H9 (cell line): ENCODE measurements around the gene WNT7B. TPM values are rescaled to one million over a fixed set of nuclear protein-coding genes. Genes with fewer than 3 reads are reported as not detected.

Experiments used
- DNase-seq: peaks from one replicate; pipeline ENCODE4 v3.0.0-alpha.2; 2017
- H2AFZ ChIP-seq: one replicate; pipeline ENCODE4 v1.6.1; 2013; ENCODE audit warnings: mild to moderate bottlenecking, low read length, control low read depth, moderate library complexity
- H2AK5ac ChIP-seq: 2 replicates; pipeline ENCODE4 v1.6.1; 2013; ENCODE audit warnings: low read length, control low read depth, mixed read lengths; ENCODE audit not compliant: insufficient read length
- H2BK120ac ChIP-seq: one replicate; pipeline ENCODE4 v1.6.1; 2013; ENCODE audit warnings: low read depth, mild to moderate bottlenecking, low read length, control low read depth, inconsistent platforms; ENCODE audit not compliant: poor library complexity, severe bottlenecking
- H2BK12ac ChIP-seq: 2 replicates; pipeline ENCODE4 v1.6.1; 2013; ENCODE audit warnings: low read length, control low read depth, mixed read lengths, low read depth; ENCODE audit not compliant: insufficient read length
- H2BK15ac ChIP-seq: 2 replicates; pipeline ENCODE4 v1.6.1; 2013; ENCODE audit warnings: low read depth, low read length, control low read depth
- H2BK20ac ChIP-seq: one replicate; pipeline ENCODE4 v1.6.1; 2013; ENCODE audit warnings: low read depth, mild to moderate bottlenecking, low read length, control low read depth, inconsistent platforms; ENCODE audit not compliant: poor library complexity, severe bottlenecking
- H2BK5ac ChIP-seq: 2 replicates; pipeline ENCODE4 v1.6.1; 2013; ENCODE audit warnings: low read length, control low read depth, mixed read lengths; ENCODE audit not compliant: insufficient read length
- H3K14ac ChIP-seq: 2 replicates; pipeline ENCODE4 v1.6.1; 2013; ENCODE audit warnings: low read length, control low read depth; ENCODE audit not compliant: insufficient read depth
- H3K18ac ChIP-seq: 2 replicates; pipeline ENCODE4 v1.6.1; 2013; ENCODE audit warnings: low read depth, mild to moderate bottlenecking, mixed read lengths, low read length, control low read depth; ENCODE audit not compliant: insufficient read length
- H3K23ac ChIP-seq: 2 replicates; pipeline ENCODE4 v1.6.1; 2013; ENCODE audit warnings: low read length, control low read depth, mixed read lengths, low read depth; ENCODE audit not compliant: insufficient read length
- H3K23me2 ChIP-seq: 2 replicates; pipeline ENCODE4 v1.6.1; 2013; ENCODE audit warnings: low read depth, mild to moderate bottlenecking, mixed read lengths, low read length, control low read depth; ENCODE audit not compliant: insufficient read length, poor library complexity, severe bottlenecking
- H3K27ac ChIP-seq: 2 replicates; pipeline ENCODE4 v1.5.1; 2013; ENCODE audit warnings: low read length, control low read depth, mixed read lengths, low read depth; ENCODE audit not compliant: insufficient read length
- H3K27me3 ChIP-seq: 2 replicates; pipeline ENCODE4 v1.6.1; 2013; ENCODE audit warnings: low read length, control low read depth, inconsistent platforms; ENCODE audit not compliant: insufficient read depth
- H3K4ac ChIP-seq: 2 replicates; pipeline ENCODE4 v1.6.1; 2013; ENCODE audit warnings: low read depth, mild to moderate bottlenecking, control low read depth, inconsistent platforms, low read length, moderate library complexity
- H3K4me1 ChIP-seq: 2 replicates; pipeline ENCODE4 v1.6.1; 2013; ENCODE audit warnings: low read length, control low read depth, inconsistent platforms; ENCODE audit not compliant: insufficient read depth
- H3K4me2 ChIP-seq: 2 replicates; pipeline ENCODE4 v1.6.1; 2013; ENCODE audit warnings: low read length, control low read depth, mixed read lengths; ENCODE audit not compliant: insufficient read length, insufficient read depth
- H3K56ac ChIP-seq: 2 replicates; pipeline ENCODE4 v1.6.1; 2013; ENCODE audit warnings: low read depth, mild to moderate bottlenecking, mixed read lengths, low read length, control low read depth; ENCODE audit not compliant: insufficient read length
- H3K79me1 ChIP-seq: 2 replicates; pipeline ENCODE4 v1.6.1; 2013; ENCODE audit warnings: low read depth, mild to moderate bottlenecking, moderate library complexity, low read length, control low read depth, inconsistent platforms; ENCODE audit not compliant: insufficient read depth, poor library complexity, severe bottlenecking
- H3K79me2 ChIP-seq: 2 replicates; pipeline ENCODE4 v1.6.1; 2013; ENCODE audit warnings: low read length, control low read depth, inconsistent platforms; ENCODE audit not compliant: insufficient read depth
- H3K9ac ChIP-seq: 2 replicates; pipeline ENCODE4 v1.6.1; 2013; ENCODE audit warnings: low read length, control low read depth, mixed read lengths; ENCODE audit not compliant: insufficient read length; ENCODE audit errors: extremely low read depth
- H3K9me3 ChIP-seq: one replicate; pipeline ENCODE4 v1.6.1; 2013; ENCODE audit warnings: low read depth, low read length, inconsistent platforms; ENCODE audit not compliant: control insufficient read depth
- H3T11ph ChIP-seq: one replicate; pipeline ENCODE4 v1.6.1; 2013; ENCODE audit warnings: mild to moderate bottlenecking, low read length, control low read depth, inconsistent platforms
- H4K20me1 ChIP-seq: one replicate; pipeline ENCODE4 v1.6.1; 2013; ENCODE audit not compliant: control insufficient read depth, insufficient read length, insufficient read depth
- H4K5ac ChIP-seq: 2 replicates; pipeline ENCODE4 v1.6.1; 2013; ENCODE audit warnings: low read depth, mild to moderate bottlenecking, mixed read lengths, low read length, control low read depth; ENCODE audit not compliant: insufficient read length
- H4K8ac ChIP-seq: replicated peaks from 2 replicates; pipeline ENCODE4 v1.6.1; 2013; ENCODE audit warnings: low read length, control low read depth, mixed read lengths, low read depth; ENCODE audit not compliant: insufficient read length
- H4K91ac ChIP-seq: 2 replicates; pipeline ENCODE4 v1.6.1; 2013; ENCODE audit warnings: low read depth, mild to moderate bottlenecking, moderate library complexity, mixed read lengths, low read length, control low read depth; ENCODE audit not compliant: insufficient read length
- H3K27ac Mint-ChIP-seq, 3 experiments: 2 replicates in 2 of 3; 3 replicates in 1 of 3; pipeline ENCODE4 v1.8.0; 2020 to 2021; ENCODE audit warnings: mixed read lengths in 3 of 3, mild to moderate bottlenecking in 1 of 3, moderate library complexity in 1 of 3
- H3K27me3 Mint-ChIP-seq: 2 replicates; pipeline ENCODE4 v1.8.0; 2021; ENCODE audit warnings: low read depth, mild to moderate bottlenecking, moderate library complexity, mixed read lengths
- H3K36me3 Mint-ChIP-seq, 3 experiments: 2 replicates in 2 of 3; 3 replicates in 1 of 3; pipeline ENCODE4 v1.8.0; 2020 to 2021; ENCODE audit warnings: low read depth in 3 of 3, mixed read lengths in 3 of 3; ENCODE audit not compliant: insufficient read depth in 1 of 3
- H3K4me1 Mint-ChIP-seq, 2 experiments: 2 replicates each; pipeline ENCODE4 v1.8.0; 2020; ENCODE audit warnings: mixed read lengths in 2 of 2
- H3K4me3 Mint-ChIP-seq, 2 experiments: 2 replicates in 1 of 2; 3 replicates in 1 of 2; pipeline ENCODE4 v1.8.0; 2020 to 2021; ENCODE audit warnings: mild to moderate bottlenecking in 2 of 2, mixed read lengths in 2 of 2, moderate library complexity in 1 of 2
- H3K9me3 Mint-ChIP-seq, 2 experiments: 2 replicates in 1 of 2; 3 replicates in 1 of 2; pipeline ENCODE4 v1.8.0; 2020; ENCODE audit warnings: mild to moderate bottlenecking in 2 of 2, mixed read lengths in 2 of 2, moderate library complexity in 1 of 2
- CTCF ChIP-seq: fragments of 200-600 bp; sonication (generic); conservative IDR thresholded peaks from 3 replicates; pipeline ENCODE4 v1.8.0; 2021; ENCODE audit warnings: antibody characterized with exemption, mild to moderate bottlenecking
- WGBS: extraction: QIAGEN DNeasy Blood & Tissue Kit; methylation state at CpG from one replicate; pipeline ENCODE4 v1.1.7; 2013; ENCODE audit warnings: missing lambda C conversion rate, low lambda C conversion rate, mixed read lengths; ENCODE audit not compliant: insufficient read length; ENCODE audit errors: extremely low coverage; 5-methylcytosine and 5-hydroxymethylcytosine counted together
- total RNA-seq: library from RNA; stranded (reverse); gene quantifications from 2 replicates; pipeline ENCODE4 v1.2.1, GENCODE V29; 2021

The WNT7B gene
- total RNA-seq, 1 experiment from 2014 or later: 0.09 TPM

GRCh38 chr22:45908961-45909360, 68.0 kb downstream of the WNT7B start:
- Histone ChIP-seq H3K4me2 (no peak overlapping the region), H4K91ac (no peak overlapping the region), H3K56ac (no peak overlapping the region), H3K18ac (no peak overlapping the region), H3K27me3 (no peaks in the 10 kb centered on the region), H4K8ac (no peak overlapping the region), H3K23me2 (no peaks in the 10 kb centered on the region), H3T11ph (no peak overlapping the region), H2BK15ac (no peak overlapping the region), H2BK120ac (no peak overlapping the region), H3K14ac (no peak overlapping the region), H4K5ac (no peak overlapping the region), H2BK5ac (no peak overlapping the region), H2AK5ac (no peak overlapping the region), H3K4ac (no peak overlapping the region), H3K79me2 (no peaks in the 10 kb centered on the region), H3K23ac (no peak overlapping the region), H3K9ac (no peak overlapping the region), H3K79me1 (no peaks in the 10 kb centered on the region), H4K20me1 (no peaks in the 10 kb centered on the region), H3K9me3 (no peaks in the 10 kb centered on the region), H3K4me1 (no peaks in the 10 kb centered on the region), H2BK12ac (no peak overlapping the region), H3K27ac (no peak overlapping the region), H2AFZ (no peak overlapping the region), H2BK20ac (no peak overlapping the region)
- Mint-ChIP-seq H3K27ac (no peak overlapping the region; a peak in 1 of 7 replicates), H3K4me1 (peaks cover 3 to 16% of the 10 kb centered on the region in 2 experiments; a peak in 2 of 4 replicates), H3K9me3 (peaks cover 0 to 2% of the 10 kb centered on the region in 2 experiments; a peak in 2 of 5 replicates), H3K27me3 (peaks cover 14% of the 10 kb centered on the region), H3K4me3 (no peak overlapping the region), H3K36me3 (no peaks in the 10 kb centered on the region)
- WGBS: no CpG with 5 or more reads among the region's 6 CpGs
- DNase-seq: no peak
- no peak for TF ChIP-seq CTCF
